Stimulated activated naive CD8-positive, alpha-beta T cell treated with anti-CD3 and anti-CD28 coated beads, Interleukin-15, Interleukin-2, amounts not matched to agents 100 ng/mL and 50 ng/mL, for 24 hours (primary cell): ENCODE measurements around the gene TBC1D14.
"Not testable (repeated sequence)": the region's sequence is repeated elsewhere in the genome, so short reads cannot be mapped to it uniquely, and the experiment has no call there.

Experiments
- H3K27ac Mint-ChIP-seq: one replicate; pipeline ENCODE4 v1.8.0; 2021; ENCODE audit warnings: mild to moderate bottlenecking, mixed read lengths
- H3K27me3 Mint-ChIP-seq: one replicate; pipeline ENCODE4 v1.8.0; 2021; ENCODE audit warnings: mixed read lengths
- H3K36me3 Mint-ChIP-seq: one replicate; pipeline ENCODE4 v1.8.0; 2021; ENCODE audit warnings: low read depth, mixed read lengths
- H3K4me1 Mint-ChIP-seq: one replicate; pipeline ENCODE4 v1.8.0; 2021; ENCODE audit warnings: low read depth, mixed read lengths
- H3K4me3 Mint-ChIP-seq: one replicate; pipeline ENCODE4 v1.8.0; 2021; ENCODE audit warnings: mild to moderate bottlenecking, mixed read lengths
- H3K9me3 Mint-ChIP-seq: one replicate; pipeline ENCODE4 v1.8.0; 2021; ENCODE audit warnings: mixed read lengths

Gene TBC1D14

GRCh38 chr4:6972375-6972650 lies 62.7 kb downstream of the TBC1D14 start:
- Mint-ChIP-seq H3K4me3 (no peak overlapping the region), H3K36me3 (peaks cover 21% of the 10 kb centered on the region), H3K9me3 (no peaks in the 10 kb centered on the region), H3K27ac (no peak overlapping the region), H3K27me3 (no peaks in the 10 kb centered on the region), H3K4me1 (peaks cover 20% of the 10 kb centered on the region)

DNA sequence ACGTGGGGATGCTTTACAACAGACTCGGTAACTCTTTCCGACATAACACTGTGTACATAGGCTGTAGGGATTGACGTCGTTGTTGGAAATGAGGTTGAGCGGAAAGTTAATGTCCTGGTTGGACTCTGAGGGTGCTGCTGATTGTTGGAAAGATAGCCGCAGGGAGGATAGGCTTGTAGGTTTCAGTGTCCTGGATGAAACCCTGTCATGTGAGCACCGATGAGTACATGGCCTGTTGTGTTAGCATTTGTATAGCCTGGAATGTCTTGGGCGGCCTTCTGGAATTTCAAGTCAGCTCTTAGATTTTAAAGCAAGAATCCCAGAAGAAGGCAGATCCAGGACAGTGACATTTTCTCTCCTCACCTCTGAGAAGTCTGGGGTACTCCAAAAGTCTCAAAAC lies 63.3 kb downstream of the TBC1D14 start:
- Mint-ChIP-seq H3K4me1 (peaks cover 20% of the 10 kb centered on the region), H3K27ac (no peak overlapping the region), H3K4me3 (no peak overlapping the region)

DNA sequence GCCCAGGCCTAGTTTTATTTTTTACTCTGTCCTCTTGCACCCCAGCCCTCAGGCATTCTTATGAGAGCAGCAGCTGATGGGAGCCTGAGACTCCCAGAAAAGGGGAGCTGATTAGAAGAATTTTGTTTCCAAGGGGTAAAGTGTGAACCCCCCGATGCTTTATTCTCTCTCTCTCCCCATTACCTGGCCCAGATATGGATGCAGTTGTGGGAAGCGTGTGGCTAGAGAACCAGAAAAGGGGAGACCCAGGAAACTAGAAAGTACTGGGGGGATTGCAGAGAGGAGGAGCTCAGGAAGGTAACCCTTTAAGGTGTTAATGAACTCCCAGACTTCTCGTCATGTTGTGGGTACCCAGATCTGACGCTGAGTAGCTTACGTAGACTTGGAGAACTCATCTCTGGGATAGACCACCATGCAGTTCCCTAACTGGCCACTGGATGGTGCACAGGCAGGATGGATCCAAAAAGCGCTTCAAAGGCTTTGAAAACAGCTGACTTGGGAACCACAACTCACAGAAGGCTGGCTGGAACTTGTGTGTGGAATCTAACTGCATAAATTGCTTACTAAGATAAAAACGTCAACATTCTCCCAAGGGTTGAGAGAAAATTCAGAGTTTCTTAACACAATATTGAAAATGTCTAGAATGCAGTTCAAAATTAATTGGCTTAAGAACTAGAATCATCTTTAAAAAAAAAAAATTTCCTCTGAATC lies 64.7 kb downstream of the TBC1D14 start:
- Mint-ChIP-seq H3K36me3 (peaks cover 23% of the 10 kb centered on the region), H3K4me1 (peaks cover 20% of the 10 kb centered on the region), H3K27ac (no peak overlapping the region), H3K27me3 (no peaks in the 10 kb centered on the region), H3K4me3 (no peak overlapping the region), H3K9me3 (no peaks in the 10 kb centered on the region)

More for the DNA sequence above, 63.3 kb downstream of the TBC1D14 start:
- Mint-ChIP-seq H3K36me3 (peaks cover 21% of the 10 kb centered on the region), H3K27me3 (no peaks in the 10 kb centered on the region), H3K9me3 (no peaks in the 10 kb centered on the region)

DNA sequence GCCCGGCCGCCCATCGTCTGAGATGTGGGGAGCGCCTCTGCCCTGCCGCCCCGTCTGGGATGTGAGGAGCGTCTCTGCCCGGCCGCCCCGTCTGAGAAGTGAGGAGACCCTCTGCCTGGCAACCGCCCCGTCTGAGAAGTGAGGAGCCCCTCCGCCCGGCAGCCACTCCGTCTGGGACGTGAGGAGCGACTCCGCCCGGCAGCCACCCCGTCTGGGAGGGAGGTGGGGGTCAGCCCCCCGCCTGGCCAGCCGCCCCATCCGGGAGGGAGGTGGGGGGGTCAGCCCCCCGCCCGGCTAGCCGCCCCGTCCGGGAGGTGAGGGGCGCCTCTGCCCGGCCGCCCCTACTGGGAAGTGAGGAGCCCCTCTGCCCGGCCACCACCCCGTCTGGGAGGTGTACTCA lies 68.2 kb downstream of the TBC1D14 start:
- Mint-ChIP-seq H3K36me3 (peaks cover 15% of the 10 kb centered on the region), H3K4me1 (peaks cover 15% of the 10 kb centered on the region)
- not testable (repeated sequence) for H3K9me3 Mint-ChIP-seq, H3K27me3 Mint-ChIP-seq, H3K27ac Mint-ChIP-seq, H3K4me3 Mint-ChIP-seq

DNA sequence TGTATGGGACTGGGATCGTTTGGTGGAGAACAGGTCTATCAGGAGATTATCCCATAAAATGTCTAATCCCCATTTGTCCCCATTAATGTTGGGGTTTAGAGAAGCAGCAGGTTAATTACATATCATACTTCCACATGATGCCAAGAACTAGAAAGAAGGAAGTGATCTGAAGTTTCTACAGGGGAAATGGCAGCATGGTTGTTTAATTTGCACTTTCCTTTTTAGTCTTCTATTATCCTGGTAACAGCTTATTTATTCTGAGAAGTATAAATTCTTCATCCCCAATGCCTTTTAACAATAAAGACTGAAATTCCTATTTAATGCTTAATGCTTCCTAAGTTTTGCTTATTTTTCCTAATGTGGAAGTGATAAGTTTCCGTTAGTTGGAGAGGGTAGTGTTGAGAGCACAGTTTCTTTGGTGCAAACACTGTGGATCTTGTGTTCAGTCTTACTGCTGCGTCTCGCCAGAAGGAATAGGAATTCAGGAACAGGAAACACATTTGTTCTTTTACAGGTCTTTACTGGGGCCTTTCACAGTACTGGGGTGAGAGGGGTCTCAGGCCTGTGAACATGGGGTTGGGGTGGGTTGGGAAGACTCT lies 74.0 kb downstream of the TBC1D14 start:
- peaks cover 5% of the 10 kb centered on the region for H3K36me3 Mint-ChIP-seq
- no peaks in the 10 kb centered on the region for H3K27me3 Mint-ChIP-seq
- H3K4me3 Mint-ChIP-seq: no peak overlapping the region
- H3K9me3 Mint-ChIP-seq: no peaks in the 10 kb centered on the region
- H3K27ac Mint-ChIP-seq: no peak overlapping the region
- H3K4me1 Mint-ChIP-seq: peaks cover 48% of the 10 kb centered on the region

GRCh38 chr4:6984612-6985425 lies 75.2 kb downstream of the TBC1D14 start:
- Mint-ChIP-seq H3K27me3 (no peaks in the 10 kb centered on the region), H3K9me3 (no peaks in the 10 kb centered on the region), H3K36me3 (peaks cover 11% of the 10 kb centered on the region), H3K4me1 (peaks cover 59% of the 10 kb centered on the region), H3K27ac (peak overlapping the region; percentile 64), H3K4me3 (peak overlapping the region; percentile 89)

DNA sequence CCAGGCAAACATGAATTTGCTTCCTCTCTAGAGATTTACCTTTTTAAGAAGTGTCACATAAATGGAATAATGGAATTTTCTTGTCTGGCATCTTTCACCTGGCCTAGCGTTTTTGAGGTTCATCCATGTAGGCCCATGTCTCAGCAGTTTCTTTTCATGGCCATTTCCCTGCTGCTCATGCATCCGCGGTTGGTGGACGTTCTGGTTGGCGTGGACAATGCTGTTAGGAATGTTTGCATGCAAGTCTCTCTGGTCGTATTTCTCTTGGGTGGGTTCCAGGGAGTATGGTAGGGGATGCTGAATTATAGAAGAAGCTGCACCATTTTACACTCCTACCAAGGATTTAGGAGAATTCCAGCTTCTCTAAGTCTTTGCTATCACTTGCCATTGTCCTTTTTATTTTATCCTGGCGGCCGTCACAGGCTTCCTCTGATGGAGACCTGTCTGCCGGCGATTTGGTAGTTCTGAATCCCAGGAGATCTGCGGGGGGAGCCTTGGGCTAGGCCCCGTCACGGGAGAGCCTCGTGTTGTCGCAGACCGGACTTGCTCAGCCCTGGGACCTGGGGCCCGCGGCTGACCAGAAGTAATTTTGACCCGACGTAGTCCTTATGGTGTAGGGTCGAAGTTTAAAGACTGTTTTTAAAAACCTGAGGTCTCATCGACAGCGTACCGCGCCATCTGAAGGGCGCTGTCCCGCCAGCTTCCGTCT lies 76.6 kb downstream of the TBC1D14 start:
- Mint-ChIP-seq H3K4me3 (peak overlapping the region; percentile 89), H3K9me3 (no peaks in the 10 kb centered on the region), H3K27me3 (no peaks in the 10 kb centered on the region), H3K4me1 (peaks cover 71% of the 10 kb centered on the region), H3K27ac (peak overlapping the region; percentile 90), H3K36me3 (peaks cover 11% of the 10 kb centered on the region)

GRCh38 chr4:6986781-6987587 lies 77.4 kb downstream of the TBC1D14 start:
- Mint-ChIP-seq H3K27me3 (no peaks in the 10 kb centered on the region), H3K4me3 (peak overlapping the region; percentile 95), H3K9me3 (no peaks in the 10 kb centered on the region), H3K36me3 (peaks cover 11% of the 10 kb centered on the region), H3K4me1 (peaks cover 79% of the 10 kb centered on the region), H3K27ac (peak overlapping the region; percentile 90)

DNA sequence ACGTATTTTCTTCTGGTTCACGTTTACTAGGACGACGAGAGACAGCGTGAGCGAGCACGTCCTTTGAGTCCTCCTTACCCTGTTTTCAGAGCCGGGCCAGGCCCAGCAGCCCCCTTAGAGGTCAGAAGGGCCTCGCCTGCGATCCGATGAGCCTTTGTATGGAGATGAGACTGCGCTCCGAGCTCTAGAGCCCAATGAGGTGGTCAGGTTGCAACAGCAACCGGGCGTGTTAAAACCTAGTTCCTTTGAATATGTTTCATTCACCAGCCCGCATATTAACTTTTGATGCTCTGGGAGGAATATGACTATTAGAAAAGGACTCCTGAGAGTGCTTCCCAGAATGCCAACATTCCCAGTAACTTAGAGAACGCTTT lies 77.9 kb downstream of the TBC1D14 start:
- Mint-ChIP-seq H3K4me1 (peaks cover 84% of the 10 kb centered on the region), H3K9me3 (no peaks in the 10 kb centered on the region), H3K36me3 (peaks cover 11% of the 10 kb centered on the region), H3K27me3 (no peaks in the 10 kb centered on the region), H3K27ac (peak overlapping the region; percentile 89), H3K4me3 (peak overlapping the region; percentile 95)

DNA sequence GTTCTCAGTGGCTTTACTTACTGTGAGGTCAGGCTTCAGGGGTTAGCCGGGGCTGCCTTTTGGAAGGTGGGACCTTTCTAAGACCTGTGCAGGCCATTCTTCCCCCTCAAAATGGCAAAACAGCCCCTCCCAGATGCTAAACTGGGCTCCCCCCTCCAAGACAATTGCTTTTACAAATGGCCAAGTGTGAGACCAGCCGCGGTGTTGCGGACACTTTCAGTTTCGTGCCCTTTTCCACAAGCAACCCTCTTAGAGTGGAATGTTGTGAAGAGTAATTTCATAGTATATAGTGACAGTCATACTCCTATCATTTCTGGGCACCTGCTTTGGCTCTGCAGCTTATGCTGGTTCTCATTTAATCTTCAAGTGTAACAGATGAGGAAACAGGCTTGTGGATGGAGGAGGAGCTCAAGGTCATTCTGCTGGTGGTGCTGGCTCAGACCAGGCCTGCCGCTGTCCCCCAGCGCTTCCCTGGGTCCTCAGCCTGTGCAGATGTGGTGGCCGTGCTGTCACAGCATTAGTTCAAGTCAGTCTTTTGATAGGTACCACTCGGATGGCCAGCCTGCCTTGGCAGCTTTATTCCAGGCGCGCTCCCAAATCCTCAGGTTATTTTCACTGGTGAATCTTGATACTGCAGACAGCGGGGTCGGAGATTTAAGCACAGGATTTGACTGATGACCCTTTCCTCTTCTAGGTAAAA lies 78.5 kb downstream of the TBC1D14 start:
- Mint-ChIP-seq H3K9me3 (no peaks in the 10 kb centered on the region), H3K27me3 (no peaks in the 10 kb centered on the region), H3K4me3 (peak overlapping the region; percentile 95), H3K36me3 (peaks cover 11% of the 10 kb centered on the region), H3K4me1 (peaks cover 87% of the 10 kb centered on the region), H3K27ac (no peak overlapping the region)

DNA sequence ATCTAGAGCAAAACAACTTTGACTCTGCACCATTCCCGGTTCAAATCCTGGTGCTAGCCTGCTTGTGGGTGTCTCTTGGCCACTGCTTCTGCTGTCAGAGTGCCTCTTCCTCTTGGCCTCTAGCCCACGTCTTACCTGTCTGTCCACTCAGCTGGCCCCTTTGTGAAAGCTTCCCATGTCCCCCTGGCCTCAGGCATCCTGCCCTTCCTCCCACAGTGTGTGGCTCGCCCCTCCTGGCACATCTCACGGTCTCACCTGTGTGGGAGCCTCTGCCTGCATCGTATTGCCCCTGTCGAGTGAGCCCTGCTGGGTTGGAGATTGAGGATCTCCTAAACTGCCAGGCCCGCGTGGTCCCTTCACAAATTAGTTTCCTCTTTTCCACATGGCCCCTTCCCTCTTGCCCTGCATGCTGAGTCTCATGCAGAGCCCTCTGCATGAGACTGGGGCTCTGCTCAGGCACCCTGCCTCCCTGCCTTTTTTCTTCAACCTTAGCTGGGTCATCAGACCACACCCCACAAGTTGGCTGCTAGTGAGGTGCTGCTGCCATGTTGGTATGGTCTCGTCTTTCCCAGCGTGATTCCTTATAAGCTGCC lies 79.8 kb downstream of the TBC1D14 start:
- Mint-ChIP-seq H3K27ac (peak overlapping the region; percentile 43), H3K4me3 (peak overlapping the region; percentile 95), H3K36me3 (peaks cover 14% of the 10 kb centered on the region), H3K4me1 (peaks cover 79% of the 10 kb centered on the region), H3K27me3 (no peaks in the 10 kb centered on the region), H3K9me3 (no peaks in the 10 kb centered on the region)

DNA sequence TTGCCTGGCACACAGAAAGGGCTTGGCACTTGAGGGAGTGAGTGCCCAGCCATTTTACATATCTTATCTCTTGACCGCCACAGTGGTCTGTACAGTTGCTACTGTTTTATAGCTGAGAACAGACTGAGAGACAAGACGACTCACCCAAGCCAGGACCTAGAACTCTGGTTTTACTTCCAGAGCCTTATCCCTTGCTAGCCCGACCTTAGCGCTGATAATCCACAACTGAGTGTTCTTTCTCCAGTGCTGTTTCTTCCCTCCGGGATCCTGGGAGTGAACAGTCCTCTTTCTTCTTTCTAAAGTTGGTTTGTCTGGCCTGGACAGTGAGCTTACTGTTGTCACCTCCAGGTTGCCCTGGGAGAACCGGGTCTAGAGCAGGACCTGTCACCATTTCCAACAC lies 81.0 kb downstream of the TBC1D14 start:
- H3K27me3 Mint-ChIP-seq: no peaks in the 10 kb centered on the region
- H3K4me3 Mint-ChIP-seq: no peak overlapping the region
- H3K4me1 Mint-ChIP-seq: peaks cover 67% of the 10 kb centered on the region
- no peaks in the 10 kb centered on the region for H3K9me3 Mint-ChIP-seq
- no peak overlapping the region for H3K27ac Mint-ChIP-seq
- H3K36me3 Mint-ChIP-seq: peaks cover 21% of the 10 kb centered on the region

GRCh38 chr4:6991249-6991648 lies 81.6 kb downstream of the TBC1D14 start:
- H3K27ac Mint-ChIP-seq: peak overlapping the region; percentile 83
- H3K4me3 Mint-ChIP-seq: no peak overlapping the region
- peaks cover 23% of the 10 kb centered on the region for H3K36me3 Mint-ChIP-seq
- no peaks in the 10 kb centered on the region for H3K9me3 Mint-ChIP-seq
- H3K27me3 Mint-ChIP-seq: no peaks in the 10 kb centered on the region
- H3K4me1 Mint-ChIP-seq: peaks cover 61% of the 10 kb centered on the region
